Stomach (tissue), 4 donors: ENCODE data around the gene FN3K.

Source experiments
- CTCF ChIP-seq, 7 experiments: fragments of 450-650 bp in 4 of 7; fragments of 200-600 bp in 3 of 7; sonication (generic) in 3 of 7; IDR thresholded peaks; one replicate each; pipeline ENCODE4 v1.5.1; 2016 to 2019; ENCODE audit warnings: antibody characterized with exemption in 7 of 7, control low read depth in 2 of 7, mild to moderate bottlenecking in 1 of 7
- EP300 ChIP-seq: sonication (generic); formaldehyde crosslinking; IDR thresholded peaks from one replicate; pipeline ENCODE4 v1.6.1; 2017; ENCODE audit warnings: antibody characterized with exemption
- POLR2A ChIP-seq, 4 donors: fragments of 450-650 bp; IDR thresholded peaks; one replicate each; pipeline ENCODE4 v1.6.1; 2016; ENCODE audit warnings: antibody characterized with exemption in 4 of 4, control low read depth in 2 of 4, mild to moderate bottlenecking in 1 of 4, moderate library complexity in 1 of 4
- POLR2AphosphoS5 ChIP-seq, 3 donors: sonication (generic); formaldehyde crosslinking; IDR thresholded peaks; one replicate each; pipeline ENCODE4 v1.6.1; 2016; ENCODE audit warnings: antibody characterized with exemption in 3 of 3

DNA sequence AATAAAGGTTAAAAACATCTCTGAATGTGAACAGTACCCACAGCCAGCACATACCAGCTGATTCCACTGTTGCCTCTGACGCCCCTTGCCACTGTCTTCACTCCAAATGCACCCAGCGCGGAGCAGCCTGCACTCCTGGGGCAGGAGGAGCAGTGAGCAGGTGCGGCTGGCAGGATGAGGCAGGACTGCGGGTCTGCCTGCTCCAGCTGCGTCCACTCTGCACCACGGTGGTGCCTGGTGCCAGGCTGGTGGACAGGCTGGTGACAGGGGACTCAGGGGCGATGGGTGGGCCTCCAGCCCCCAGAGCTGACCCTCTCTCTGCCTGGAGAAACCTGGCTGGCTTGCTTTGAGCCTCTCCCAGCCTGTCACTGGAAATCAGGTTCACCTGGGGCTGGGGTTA, 46.3 kb upstream of the FN3K start:
- TF ChIP-seq CTCF (IDR thresholded peaks at IDR 0.05) (no peak), EP300 (no peak), POLR2AphosphoS5 (IDR thresholded peaks at IDR 0.05) (no peak), POLR2A (IDR thresholded peaks at IDR 0.05) (no peak)
